HG03439 (cell line): ENCODE results near the gene RAB23.

Experiments used
- ATAC-seq: cut with Tn5 transposase; IDR thresholded peaks from one replicate; pipeline ENCODE4 v1.9.1; 2021; ENCODE audit warnings: mild to moderate bottlenecking, moderate library complexity; ENCODE audit not compliant: unreplicated experiment

Gene RAB23

DNA sequence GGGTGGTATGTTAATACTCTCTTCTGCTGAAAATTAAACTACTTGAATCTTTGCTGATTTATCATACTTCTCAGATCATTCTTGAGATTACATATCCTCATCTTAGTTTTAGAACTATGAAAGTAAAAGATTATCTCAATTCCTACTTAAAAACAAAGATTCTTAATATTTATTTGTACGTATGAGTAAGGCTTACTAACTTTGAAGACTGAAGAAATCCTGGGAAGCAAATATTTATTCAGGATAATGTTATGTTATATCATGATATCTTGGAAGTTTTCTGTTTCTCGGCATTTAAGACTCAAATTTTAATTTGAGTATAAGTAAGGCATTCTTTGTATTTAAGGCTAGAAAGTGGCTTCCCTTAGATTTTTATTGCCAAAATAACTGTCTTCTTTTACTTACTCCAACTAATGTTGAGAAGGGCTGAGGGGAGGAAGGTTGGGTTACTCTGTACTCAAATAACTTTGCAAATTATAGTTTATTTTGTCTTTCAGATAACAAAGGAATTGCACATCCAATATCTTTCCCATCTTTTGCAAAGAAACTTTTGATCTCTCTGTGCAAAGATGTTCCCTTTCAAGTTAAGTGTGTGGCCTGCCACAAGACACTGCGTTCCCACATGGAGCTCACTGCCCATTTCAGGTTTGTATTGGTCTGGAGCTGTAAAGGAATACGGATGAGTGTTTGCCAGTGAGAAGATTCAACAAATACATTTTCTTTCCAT is 80.5 kb downstream of the RAB23 start:
- no peak for ATAC-seq

DNA sequence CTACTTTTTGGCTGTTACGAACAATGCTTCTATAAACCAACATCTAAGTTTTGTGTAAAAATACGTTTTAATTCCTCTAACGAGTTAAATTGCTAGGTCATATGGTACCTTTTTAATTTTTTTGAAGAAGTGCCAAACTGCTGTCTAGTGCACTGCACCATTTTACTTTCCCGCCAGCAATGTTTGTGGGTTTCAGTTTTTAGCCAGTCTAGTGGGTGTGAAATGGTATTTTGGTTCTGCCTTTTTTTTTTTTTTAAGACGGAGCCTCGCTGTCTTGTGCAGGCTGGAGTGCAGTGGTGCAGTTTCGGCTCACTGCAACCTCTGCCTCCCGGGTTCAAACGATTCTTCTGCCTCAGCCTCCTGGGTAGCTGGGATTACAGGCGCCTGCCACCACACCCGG is 84.1 kb downstream of the RAB23 start:
- no peak for ATAC-seq

DNA sequence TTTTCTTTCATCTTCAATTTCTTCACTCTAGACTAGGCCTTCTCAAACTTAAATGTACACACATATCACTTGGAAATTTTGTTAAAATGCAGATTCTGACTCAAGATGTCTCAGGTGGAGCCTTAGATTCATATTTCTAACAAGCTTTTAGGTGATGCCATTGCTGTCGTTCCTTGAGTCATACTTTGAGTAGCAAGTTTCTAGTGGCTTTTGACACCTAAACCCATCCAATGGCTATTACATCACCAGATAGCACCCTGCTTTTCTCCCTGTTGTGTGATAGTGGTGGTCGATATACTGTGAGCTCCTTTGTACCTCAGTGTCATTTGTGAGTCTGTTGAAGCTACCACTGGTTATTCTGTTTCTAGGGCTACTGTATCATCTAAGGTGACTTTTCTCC is 84.8 kb downstream of the RAB23 start:
- ATAC-seq = no peak
